Measurements from ENCODE around the gene DDX3Y.

The DDX3Y gene

GRCh38 chrY:12941725-12942687, 37.3 kb downstream of the DDX3Y start:
- H3K27me3 ChIP-seq (replicated peaks; ENCODE audit: control insufficient read depth, insufficient read depth, low read length, poor library complexity, severe bottlenecking) = no peaks in the 10 kb centered on the region
- H3K9me3 ChIP-seq (ENCODE audit: control insufficient read depth, low read length) = no peaks in the 10 kb centered on the region
- H3K36me3 ChIP-seq (ENCODE audit: control insufficient read depth, insufficient read depth, low read length) = no peaks in the 10 kb centered on the region
- no peak overlapping the region for H3K4me3 ChIP-seq (ENCODE audit: insufficient read depth, low read depth, low read length, poor library complexity, severe bottlenecking)
- DNase-seq = no peak
- H3K27ac ChIP-seq (ENCODE audit: insufficient read depth, low read length, poor library complexity, severe bottlenecking) = no peak overlapping the region
- no peaks in the 10 kb centered on the region for H3K4me1 ChIP-seq (ENCODE audit: control insufficient read depth, insufficient read depth, low read length, poor library complexity, severe bottlenecking)

Data from effector memory CD4-positive, alpha-beta T cell (primary cell).